ENCODE data around the gene OR52L1.

The OR52L1 gene

DNA sequence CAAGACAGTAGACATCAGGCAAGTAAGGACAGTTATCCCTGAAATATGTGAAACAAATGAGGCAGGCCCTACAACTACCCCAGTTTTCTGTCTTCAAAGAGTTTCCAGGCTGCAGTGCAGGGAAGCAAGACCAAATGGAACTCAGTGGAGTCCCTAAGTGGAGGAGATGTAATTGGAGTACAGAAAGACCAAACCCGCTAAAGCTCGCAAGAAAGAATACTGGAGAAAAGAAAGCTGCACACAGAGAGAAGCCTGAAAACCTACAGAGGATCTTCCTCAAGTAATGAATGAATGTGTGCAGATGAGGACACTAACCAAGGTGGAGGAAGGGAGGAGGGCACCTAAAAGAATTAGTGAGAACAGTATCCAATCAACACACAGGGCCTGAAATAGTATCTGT, 46.0 kb downstream of the OR52L1 start:
- no peak for DNase-seq (ENCODE audit: low spot score)

DNA sequence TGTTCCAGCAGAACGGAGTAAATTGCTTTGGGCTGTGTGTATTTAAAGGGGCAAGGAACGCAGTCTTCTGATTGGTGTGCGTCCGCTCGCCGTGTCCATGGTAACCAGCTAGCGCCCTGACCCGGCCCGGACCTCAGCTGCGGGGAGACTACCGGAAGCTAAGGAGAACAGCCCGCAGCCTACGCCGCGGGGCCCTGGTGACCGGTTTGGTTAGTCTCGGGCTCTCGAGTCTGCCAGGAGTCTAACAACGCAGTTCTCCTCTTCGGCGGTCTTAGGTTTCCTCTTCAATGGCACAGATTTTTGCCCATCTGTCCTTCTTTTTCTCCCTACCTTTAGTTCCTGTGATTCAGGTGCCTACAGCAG, 48.2 kb downstream of the OR52L1 start:
- DNase-seq (ENCODE audit: low spot score): no peak

DNA sequence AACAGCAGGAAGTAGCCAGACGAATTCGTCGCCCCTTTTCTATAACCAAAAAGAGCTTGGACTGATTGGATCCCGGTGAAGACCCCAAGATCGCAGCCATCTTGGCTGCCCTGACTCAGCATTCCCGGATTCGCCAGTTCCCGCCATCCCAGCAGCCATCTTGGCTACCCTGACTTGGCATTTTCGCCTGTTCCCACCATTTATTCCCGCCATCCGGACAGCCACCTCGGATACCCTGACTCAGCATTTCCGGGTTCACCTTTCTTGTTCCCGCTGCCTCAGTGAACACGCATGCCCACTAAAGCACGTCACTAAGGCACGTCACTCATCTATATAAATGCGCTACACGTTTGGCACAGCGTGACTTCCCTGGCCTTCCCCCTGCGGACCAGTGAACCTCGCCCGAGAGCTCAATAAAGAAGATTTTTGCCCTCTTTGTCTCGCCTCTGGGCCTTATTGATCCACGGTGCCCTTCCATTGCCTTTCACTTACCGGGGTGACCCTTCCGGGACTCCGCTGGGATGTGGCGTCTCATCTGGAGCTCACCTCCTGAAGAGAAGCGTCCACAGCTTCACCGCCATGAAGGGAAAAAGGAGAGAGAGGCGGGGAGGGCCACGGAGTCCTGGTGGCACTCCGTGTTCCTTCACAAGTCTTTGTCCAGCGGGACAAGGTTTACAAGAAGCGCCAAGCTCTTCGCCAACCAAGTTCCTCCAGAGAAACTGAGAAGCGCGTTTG, 48.8 kb downstream of the OR52L1 start:
- DNase-seq (ENCODE audit: low spot score): no peak
